ENCODE data around the gene CORO6. TPM values are rescaled to one million over a fixed set of nuclear protein-coding genes. Genes with fewer than 3 reads are reported as not detected.

The CORO6 gene
- total and polyA plus RNA-seq, 2 of the 13 experiments (the other 11 are each of a cell fraction or from before 2014, with no cell fraction given), result 0.42 to 0.82 TPM

DNA sequence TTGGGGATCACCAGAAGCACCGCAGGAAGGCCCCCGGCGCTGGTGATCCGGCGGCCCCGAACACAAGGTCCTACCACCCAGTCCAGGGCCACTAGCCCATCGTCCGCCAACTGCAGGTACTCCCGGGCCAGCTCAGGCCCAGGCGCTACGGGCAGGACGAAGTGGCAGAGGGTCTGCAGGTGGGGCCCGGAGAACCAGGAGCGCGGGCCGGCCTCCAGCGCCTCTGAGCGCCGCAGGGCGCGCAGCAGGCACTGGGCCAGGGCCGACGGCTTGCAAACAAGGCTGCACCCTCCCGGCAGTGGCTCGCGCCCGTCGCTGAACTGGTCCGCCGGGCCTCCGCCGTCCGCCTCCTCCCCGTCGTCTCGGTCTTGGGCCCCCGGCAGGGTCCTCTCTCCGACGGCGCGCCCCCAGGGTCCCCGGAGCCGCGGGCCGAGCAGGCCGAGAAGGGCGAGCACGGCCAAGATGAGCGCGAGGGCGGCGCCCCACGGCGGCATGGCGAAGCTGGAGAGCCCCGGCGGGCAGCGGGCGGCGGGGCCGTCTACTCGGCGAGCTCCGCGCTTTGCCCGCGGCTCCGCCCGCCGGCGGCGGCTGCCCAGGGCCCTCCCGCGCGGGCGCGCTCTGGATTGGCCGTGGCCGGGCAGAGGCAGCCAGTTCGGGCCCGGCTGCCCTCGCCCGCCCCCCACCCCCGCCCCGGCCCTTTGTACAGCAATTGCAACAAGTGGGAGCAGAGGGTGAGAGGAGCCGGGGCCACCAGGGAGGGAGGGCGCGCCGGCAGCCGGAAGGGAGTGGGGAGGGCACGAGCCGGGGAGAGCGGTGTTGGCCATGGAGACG, 56.0 kb downstream of the CORO6 start, which contains the start of gene ABHD15 (continued):
- TF ChIP-seq, protein P1, sequence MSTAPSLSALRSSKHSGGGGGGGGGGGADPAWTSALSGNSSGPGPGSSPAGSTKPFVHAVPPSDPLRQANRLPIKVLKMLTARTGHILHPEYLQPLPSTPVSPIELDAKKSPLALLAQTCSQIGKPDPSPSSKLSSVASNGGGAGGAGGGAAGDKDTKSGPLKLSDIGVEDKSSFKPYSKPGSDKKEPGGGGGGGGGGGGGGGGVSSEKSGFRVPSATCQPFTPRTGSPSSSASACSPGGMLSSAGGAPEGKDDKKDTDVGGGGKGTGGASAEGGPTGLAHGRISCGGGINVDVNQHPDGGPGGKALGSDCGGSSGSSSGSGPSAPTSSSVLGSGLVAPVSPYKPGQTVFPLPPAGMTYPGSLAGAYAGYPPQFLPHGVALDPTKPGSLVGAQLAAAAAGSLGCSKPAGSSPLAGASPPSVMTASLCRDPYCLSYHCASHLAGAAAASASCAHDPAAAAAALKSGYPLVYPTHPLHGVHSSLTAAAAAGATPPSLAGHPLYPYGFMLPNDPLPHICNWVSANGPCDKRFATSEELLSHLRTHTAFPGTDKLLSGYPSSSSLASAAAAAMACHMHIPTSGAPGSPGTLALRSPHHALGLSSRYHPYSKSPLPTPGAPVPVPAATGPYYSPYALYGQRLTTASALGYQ (CRISPR knock-in tag; IDR thresholded peaks at IDR 0.05), result 0 out of 2 replicates have a peak, but pooled peaks have one; percentile 35
- no peak for TF ChIP-seq ZNF572 (CRISPR knock-in tag; IDR thresholded peaks at IDR 0.05)
- TF ChIP-seq, protein P2, sequence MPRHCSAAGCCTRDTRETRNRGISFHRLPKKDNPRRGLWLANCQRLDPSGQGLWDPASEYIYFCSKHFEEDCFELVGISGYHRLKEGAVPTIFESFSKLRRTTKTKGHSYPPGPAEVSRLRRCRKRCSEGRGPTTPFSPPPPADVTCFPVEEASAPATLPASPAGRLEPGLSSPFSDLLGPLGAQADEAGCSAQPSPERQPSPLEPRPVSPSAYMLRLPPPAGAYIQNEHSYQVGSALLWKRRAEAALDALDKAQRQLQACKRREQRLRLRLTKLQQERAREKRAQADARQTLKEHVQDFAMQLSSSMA (CRISPR knock-in tag; IDR thresholded peaks at IDR 0.05), result peak; percentile 74; the same call in 1 of the 2 replicates
- TF ChIP-seq MAFG (CRISPR knock-in tag; IDR thresholded peaks at IDR 0.05), result 0 out of 2 replicates have a peak, but pooled peaks have one; percentile 38
- no peak for TF ChIP-seq ZSCAN20 (CRISPR knock-in tag; IDR thresholded peaks at IDR 0.05; ENCODE audit: borderline replicate concordance)
- no peak for TF ChIP-seq LCORL (IDR thresholded peaks at IDR 0.05)
- no peak for TF ChIP-seq LCORL (CRISPR knock-in tag; IDR thresholded peaks at IDR 0.05)
- TF ChIP-seq, protein P3, sequence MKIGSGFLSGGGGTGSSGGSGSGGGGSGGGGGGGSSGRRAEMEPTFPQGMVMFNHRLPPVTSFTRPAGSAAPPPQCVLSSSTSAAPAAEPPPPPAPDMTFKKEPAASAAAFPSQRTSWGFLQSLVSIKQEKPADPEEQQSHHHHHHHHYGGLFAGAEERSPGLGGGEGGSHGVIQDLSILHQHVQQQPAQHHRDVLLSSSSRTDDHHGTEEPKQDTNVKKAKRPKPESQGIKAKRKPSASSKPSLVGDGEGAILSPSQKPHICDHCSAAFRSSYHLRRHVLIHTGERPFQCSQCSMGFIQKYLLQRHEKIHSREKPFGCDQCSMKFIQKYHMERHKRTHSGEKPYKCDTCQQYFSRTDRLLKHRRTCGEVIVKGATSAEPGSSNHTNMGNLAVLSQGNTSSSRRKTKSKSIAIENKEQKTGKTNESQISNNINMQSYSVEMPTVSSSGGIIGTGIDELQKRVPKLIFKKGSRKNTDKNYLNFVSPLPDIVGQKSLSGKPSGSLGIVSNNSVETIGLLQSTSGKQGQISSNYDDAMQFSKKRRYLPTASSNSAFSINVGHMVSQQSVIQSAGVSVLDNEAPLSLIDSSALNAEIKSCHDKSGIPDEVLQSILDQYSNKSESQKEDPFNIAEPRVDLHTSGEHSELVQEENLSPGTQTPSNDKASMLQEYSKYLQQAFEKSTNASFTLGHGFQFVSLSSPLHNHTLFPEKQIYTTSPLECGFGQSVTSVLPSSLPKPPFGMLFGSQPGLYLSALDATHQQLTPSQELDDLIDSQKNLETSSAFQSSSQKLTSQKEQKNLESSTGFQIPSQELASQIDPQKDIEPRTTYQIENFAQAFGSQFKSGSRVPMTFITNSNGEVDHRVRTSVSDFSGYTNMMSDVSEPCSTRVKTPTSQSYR (CRISPR knock-in tag; IDR thresholded peaks at IDR 0.05; ENCODE audit: borderline replicate concordance), result 0 out of 2 replicates have a peak, but pooled peaks have one; percentile 11
- TF ChIP-seq, protein P4, sequence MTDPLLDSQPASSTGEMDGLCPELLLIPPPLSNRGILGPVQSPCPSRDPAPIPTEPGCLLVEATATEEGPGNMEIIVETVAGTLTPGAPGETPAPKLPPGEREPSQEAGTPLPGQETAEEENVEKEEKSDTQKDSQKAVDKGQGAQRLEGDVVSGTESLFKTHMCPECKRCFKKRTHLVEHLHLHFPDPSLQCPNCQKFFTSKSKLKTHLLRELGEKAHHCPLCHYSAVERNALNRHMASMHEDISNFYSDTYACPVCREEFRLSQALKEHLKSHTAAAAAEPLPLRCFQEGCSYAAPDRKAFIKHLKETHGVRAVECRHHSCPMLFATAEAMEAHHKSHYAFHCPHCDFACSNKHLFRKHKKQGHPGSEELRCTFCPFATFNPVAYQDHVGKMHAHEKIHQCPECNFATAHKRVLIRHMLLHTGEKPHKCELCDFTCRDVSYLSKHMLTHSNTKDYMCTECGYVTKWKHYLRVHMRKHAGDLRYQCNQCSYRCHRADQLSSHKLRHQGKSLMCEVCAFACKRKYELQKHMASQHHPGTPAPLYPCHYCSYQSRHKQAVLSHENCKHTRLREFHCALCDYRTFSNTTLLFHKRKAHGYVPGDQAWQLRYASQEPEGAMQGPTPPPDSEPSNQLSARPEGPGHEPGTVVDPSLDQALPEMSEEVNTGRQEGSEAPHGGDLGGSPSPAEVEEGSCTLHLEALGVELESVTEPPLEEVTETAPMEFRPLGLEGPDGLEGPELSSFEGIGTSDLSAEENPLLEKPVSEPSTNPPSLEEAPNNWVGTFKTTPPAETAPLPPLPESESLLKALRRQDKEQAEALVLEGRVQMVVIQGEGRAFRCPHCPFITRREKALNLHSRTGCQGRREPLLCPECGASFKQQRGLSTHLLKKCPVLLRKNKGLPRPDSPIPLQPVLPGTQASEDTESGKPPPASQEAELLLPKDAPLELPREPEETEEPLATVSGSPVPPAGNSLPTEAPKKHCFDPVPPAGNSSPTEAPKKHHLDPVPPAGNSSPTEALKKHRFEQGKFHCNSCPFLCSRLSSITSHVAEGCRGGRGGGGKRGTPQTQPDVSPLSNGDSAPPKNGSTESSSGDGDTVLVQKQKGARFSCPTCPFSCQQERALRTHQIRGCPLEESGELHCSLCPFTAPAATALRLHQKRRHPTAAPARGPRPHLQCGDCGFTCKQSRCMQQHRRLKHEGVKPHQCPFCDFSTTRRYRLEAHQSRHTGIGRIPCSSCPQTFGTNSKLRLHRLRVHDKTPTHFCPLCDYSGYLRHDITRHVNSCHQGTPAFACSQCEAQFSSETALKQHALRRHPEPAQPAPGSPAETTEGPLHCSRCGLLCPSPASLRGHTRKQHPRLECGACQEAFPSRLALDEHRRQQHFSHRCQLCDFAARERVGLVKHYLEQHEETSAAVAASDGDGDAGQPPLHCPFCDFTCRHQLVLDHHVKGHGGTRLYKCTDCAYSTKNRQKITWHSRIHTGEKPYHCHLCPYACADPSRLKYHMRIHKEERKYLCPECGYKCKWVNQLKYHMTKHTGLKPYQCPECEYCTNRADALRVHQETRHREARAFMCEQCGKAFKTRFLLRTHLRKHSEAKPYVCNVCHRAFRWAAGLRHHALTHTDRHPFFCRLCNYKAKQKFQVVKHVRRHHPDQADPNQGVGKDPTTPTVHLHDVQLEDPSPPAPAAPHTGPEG (CRISPR knock-in tag; IDR thresholded peaks at IDR 0.05), result no peak
- TF ChIP-seq ZNF282 (IDR thresholded peaks at IDR 0.05; ENCODE audit: partially characterized antibody), result no peak
- no peak for TF ChIP-seq ZC3H4 (CRISPR knock-in tag; IDR thresholded peaks at IDR 0.05; ENCODE audit: borderline replicate concordance)
- no peak for TF ChIP-seq ZNF75D (CRISPR knock-in tag; IDR thresholded peaks at IDR 0.05; ENCODE audit: borderline replicate concordance)
- TF ChIP-seq, protein P5, sequence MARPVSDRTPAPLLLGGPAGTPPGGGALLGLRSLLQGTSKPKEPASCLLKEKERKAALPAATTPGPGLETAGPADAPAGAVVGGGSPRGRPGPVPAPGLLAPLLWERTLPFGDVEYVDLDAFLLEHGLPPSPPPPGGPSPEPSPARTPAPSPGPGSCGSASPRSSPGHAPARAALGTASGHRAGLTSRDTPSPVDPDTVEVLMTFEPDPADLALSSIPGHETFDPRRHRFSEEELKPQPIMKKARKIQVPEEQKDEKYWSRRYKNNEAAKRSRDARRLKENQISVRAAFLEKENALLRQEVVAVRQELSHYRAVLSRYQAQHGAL (CRISPR knock-in tag; IDR thresholded peaks at IDR 0.05; ENCODE audit: not compliant biosample characterization), result no peak
- TF ChIP-seq BORCS8-MEF2B (CRISPR knock-in tag; IDR thresholded peaks at IDR 0.05), result no peak
- TF ChIP-seq NR2F6 (IDR thresholded peaks at IDR 0.05), result no peak
- TF ChIP-seq NR2F6 (CRISPR knock-in tag; IDR thresholded peaks at IDR 0.05), result no peak
